Natural killer cell (primary cell): ENCODE measurements around the gene TAS2R40. TPM values are rescaled to one million over a fixed set of nuclear protein-coding genes. Genes with fewer than 3 reads are reported as not detected.
"Not testable (repeated sequence)": the region's sequence is repeated elsewhere in the genome, so short reads cannot be mapped to it uniquely, and the experiment has no call there.

Experiments used
- ATAC-seq, 3 donors: fragments of 150-1000 bp in 2 of 3; fragments of 200-7000 bp in 1 of 3; cut with Tn5 transposase; 1 replicate in 1 of 3; 2 replicates in 2 of 3; pipeline ENCODE4 v1.10.0; 2021; ENCODE audit warnings: mild to moderate bottlenecking in 2 of 3, moderate library complexity in 2 of 3
- DNase-seq, 2 donors: peaks; one replicate each; pipeline versions ENCODE4 v3.0.0 to v3.0.0-alpha.2; 2013 to 2021; ENCODE audit warnings: mixed read lengths in 1 of 2
- H3K27ac ChIP-seq: one replicate; pipeline ENCODE4 v1.5.1; 2013; ENCODE audit warnings: mild to moderate bottlenecking, low read length
- H3K27me3 ChIP-seq: one replicate; pipeline ENCODE4 v1.6.1; 2013; ENCODE audit warnings: low read length; ENCODE audit not compliant: control insufficient read depth, insufficient read depth
- H3K36me3 ChIP-seq: one replicate; pipeline ENCODE4 v1.6.1; 2013; ENCODE audit warnings: low read length; ENCODE audit not compliant: control insufficient read depth, insufficient read depth
- H3K4me1 ChIP-seq: one replicate; pipeline ENCODE4 v1.6.1; 2013; ENCODE audit warnings: low read length; ENCODE audit not compliant: control insufficient read depth, insufficient read depth
- H3K4me3 ChIP-seq: one replicate; pipeline ENCODE4 v1.5.1; 2013; ENCODE audit warnings: low read length
- H3K9me3 ChIP-seq: one replicate; pipeline ENCODE4 v1.6.1; 2013; ENCODE audit warnings: low read length; ENCODE audit not compliant: control insufficient read depth, insufficient read depth
- H3K27ac Mint-ChIP-seq, 2 donors: one replicate each; pipeline ENCODE4 v1.8.0; 2022; ENCODE audit warnings: mild to moderate bottlenecking in 2 of 2, mixed read lengths in 2 of 2, moderate library complexity in 1 of 2
- H3K27me3 Mint-ChIP-seq, 2 donors: one replicate each; pipeline ENCODE4 v1.8.0; 2022; ENCODE audit warnings: low read depth in 2 of 2, mixed read lengths in 2 of 2
- H3K36me3 Mint-ChIP-seq: one replicate; pipeline ENCODE4 v1.8.0; 2022; ENCODE audit warnings: mixed read lengths
- H3K4me1 Mint-ChIP-seq, 2 donors: one replicate each; pipeline ENCODE4 v1.8.0; 2022; ENCODE audit warnings: mixed read lengths in 2 of 2
- H3K4me3 Mint-ChIP-seq: one replicate; pipeline ENCODE4 v1.8.0; 2022; ENCODE audit warnings: mild to moderate bottlenecking, moderate library complexity, mixed read lengths
- H3K9me3 Mint-ChIP-seq, 2 donors: one replicate each; pipeline ENCODE4 v1.8.0; 2022; ENCODE audit warnings: mixed read lengths in 2 of 2
- CTCF ChIP-seq: fragments of 200-600 bp; IDR thresholded peaks from one replicate; pipeline ENCODE4 v1.8.0; 2022; ENCODE audit warnings: antibody characterized with exemption
- WGBS: methylation state at CpG from one replicate; pipeline ENCODE4 v1.1.7; 2013; ENCODE audit warnings: missing lambda C conversion rate; ENCODE audit not compliant: insufficient coverage; 5-methylcytosine and 5-hydroxymethylcytosine counted together
- intact Hi-C: fragments of 100-400 bp; cut with micrococcal nuclease; formaldehyde crosslinking; loops from one replicate; pipeline ENCODE4 v1.14.2; 2022
- total RNA-seq, 4 donors: library from RNA; stranded (reverse); fragments of 120-200 nt in 1 of 4; gene quantifications; one replicate each; pipeline versions ENCODE4 v1.2.3 to v1.2.4, GENCODE V29; 2013 to 2022

TAS2R40 gene
- total RNA-seq, 3 donors from 2014 or later (not counting 1 experiment from before 2014, with no cell fraction given): not detected

GRCh38 chr7:143210541-143210940, 11.3 kb upstream of the TAS2R40 start:
- H3K36me3 ChIP-seq: no peaks in the 10 kb centered on the region
- H3K9me3 ChIP-seq: no peaks in the 10 kb centered on the region
- H3K4me1 Mint-ChIP-seq: peaks cover 9% of the 10 kb centered on the region in 2 donors
- no peaks in the 10 kb centered on the region for H3K9me3 Mint-ChIP-seq
- no peak for TF ChIP-seq CTCF
- 83% methylated on average over 4 of the region's 4 CpGs for WGBS
- H3K4me3 Mint-ChIP-seq: no peak overlapping the region
- H3K4me1 ChIP-seq: peaks cover 5% of the 10 kb centered on the region
- H3K36me3 Mint-ChIP-seq: no peaks in the 10 kb centered on the region
- DNase-seq (no peak), ATAC-seq (no peak)
- H3K27me3 Mint-ChIP-seq: peaks cover 0 to 8% of the 10 kb centered on the region in 2 donors
- intact Hi-C loops: no loop called here
- no peak overlapping the region for H3K27ac Mint-ChIP-seq
- H3K27me3 ChIP-seq: no peaks in the 10 kb centered on the region
- no peak overlapping the region for H3K27ac ChIP-seq
- H3K4me3 ChIP-seq: no peak overlapping the region

GRCh38 chr7:143213478-143213877, 8.4 kb upstream of the TAS2R40 start:
- H3K9me3 ChIP-seq, H3K36me3 Mint-ChIP-seq, ATAC-seq, H3K27ac Mint-ChIP-seq, H3K27ac ChIP-seq, H3K4me1 Mint-ChIP-seq, H3K27me3 ChIP-seq, H3K4me1 ChIP-seq, intact Hi-C loops, H3K4me3 ChIP-seq, H3K9me3 Mint-ChIP-seq, DNase-seq, H3K4me3 Mint-ChIP-seq, H3K36me3 ChIP-seq: not testable (repeated sequence)
- peaks cover 0 to 18% of the 10 kb centered on the region in 2 donors for H3K27me3 Mint-ChIP-seq
- WGBS: 90% methylated on average over 4 of the region's 4 CpGs

GRCh38 chr7:143214789-143215679, 6.8 kb upstream of the TAS2R40 start:
- ATAC-seq (peak; percentile 94 to 99 (median 99)), DNase-seq (peak; percentile 29 to 91)
- H3K4me1 Mint-ChIP-seq: no peaks in the 10 kb centered on the region
- peaks cover 0 to 10% of the 10 kb centered on the region in 2 donors for H3K27me3 Mint-ChIP-seq
- TF ChIP-seq CTCF: peak; percentile 100
- 22% methylated on average over 8 of the region's 8 CpGs for WGBS
- no peaks in the 10 kb centered on the region for H3K27me3 ChIP-seq
- no peaks in the 10 kb centered on the region for H3K36me3 ChIP-seq
- no peaks in the 10 kb centered on the region for H3K36me3 Mint-ChIP-seq
- H3K4me3 Mint-ChIP-seq: no peak overlapping the region
- no peak overlapping the region for H3K27ac ChIP-seq
- intact Hi-C loops: loop anchor here (1.0 to 2.0 kb wide), 3 partner anchors 207 to 583 kb away; partner anchors contain the start of gene EPHB6
- H3K9me3 Mint-ChIP-seq: no peaks in the 10 kb centered on the region
- H3K9me3 ChIP-seq: no peaks in the 10 kb centered on the region
- H3K27ac Mint-ChIP-seq: no peak overlapping the region
- no peak overlapping the region for H3K4me3 ChIP-seq
- H3K4me1 ChIP-seq: no peaks in the 10 kb centered on the region

- Histone ChIP-seq H3K27ac (no peak overlapping the region), H3K27me3 (no peaks in the 10 kb centered on the region), H3K4me3 (no peak overlapping the region), H3K36me3 (no peaks in the 10 kb centered on the region), H3K4me1 (no peaks in the 10 kb centered on the region), H3K9me3 (no peaks in the 10 kb centered on the region)
- Mint-ChIP-seq H3K4me3 (no peak overlapping the region), H3K27me3 (peaks cover 0 to 11% of the 10 kb centered on the region in 2 donors), H3K36me3 (no peaks in the 10 kb centered on the region), H3K27ac (no peak overlapping the region), H3K9me3 (no peaks in the 10 kb centered on the region), H3K4me1 (no peaks in the 10 kb centered on the region)
- DNase-seq (no peak), ATAC-seq (no peak)
- intact Hi-C loops: no loop called here
- 93% methylated on average over 6 of the region's 6 CpGs for WGBS
- TF ChIP-seq CTCF: no peak
Measured at GRCh38 chr7:143216151-143216550, 5.7 kb upstream of the TAS2R40 start.
